Hepatocyte (in vitro differentiated cells): ENCODE measurements around the gene SERPINA3.

Source experiments
- CTCF ChIP-seq: fragments of 200-600 bp; sonication (generic); IDR thresholded peaks from 2 replicates; pipeline ENCODE4 v1.5.1; 2016; ENCODE audit warnings: antibody characterized with exemption, mild to moderate bottlenecking; ENCODE audit not compliant: poor library complexity
- EZH2 ChIP-seq: fragments of 200-600 bp; sonication (generic); IDR thresholded peaks from 2 replicates; pipeline ENCODE4 v1.6.1; 2016; ENCODE audit warnings: antibody characterized with exemption, mild to moderate bottlenecking, borderline replicate concordance

GRCh38 chr14:94592457-94592856 is 19.7 kb upstream of the SERPINA3 start:
- TF ChIP-seq CTCF (no peak), EZH2 (no peak)
